Hippocampal formation (tissue), 2 donors: Measurements from ENCODE around the gene ARMC9.

Experiments used
- DNase-seq, 2 donors: peaks; one replicate each; lab custom pipeline; 2025; lab: John Stamatoyannopoulos, UW

The ARMC9 gene

GRCh38 chr2:231201475-231201814 is 3.0 kb downstream of the ARMC9 start:
- DNase-seq = no peak

DNA sequence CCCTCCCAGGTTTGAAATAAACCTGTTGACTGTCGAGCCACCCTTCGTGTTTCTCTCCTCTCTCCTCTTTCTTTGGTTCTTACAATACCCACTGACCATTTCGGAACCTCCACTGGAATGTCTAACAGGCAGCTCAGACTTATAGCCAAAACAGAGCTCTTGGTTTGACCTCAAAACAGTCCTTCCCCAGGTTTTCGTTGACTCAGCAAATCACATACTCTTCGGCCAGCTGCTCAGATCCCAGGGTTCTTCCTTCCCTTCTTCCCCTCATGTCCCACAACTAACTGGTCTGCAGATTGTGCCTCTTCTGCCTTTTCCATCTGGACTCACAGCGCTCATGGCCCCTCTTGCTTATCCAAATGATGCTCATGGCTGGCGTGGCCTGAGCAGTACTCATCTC is 4.7 kb downstream of the ARMC9 start:
- DNase-seq = no peak

DNA sequence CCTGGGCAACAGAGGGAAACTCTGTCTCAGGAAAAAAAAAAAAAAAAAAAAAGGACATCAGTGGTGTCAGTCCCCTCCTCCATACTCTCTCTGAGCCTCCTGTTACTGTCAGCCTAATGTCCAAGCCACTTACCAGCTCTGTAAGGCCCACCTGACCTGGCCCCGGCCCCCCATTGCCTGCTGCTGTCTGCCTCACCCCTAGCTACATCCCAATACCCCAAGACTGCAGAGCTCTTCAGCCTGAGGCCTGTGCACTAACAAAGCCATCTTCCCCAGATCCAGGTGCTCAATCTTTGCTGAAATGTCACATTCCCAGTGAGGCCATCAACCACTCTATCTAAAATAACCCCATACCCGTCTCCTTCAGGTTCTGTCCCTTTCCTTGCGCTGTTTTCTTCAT is 5.7 kb downstream of the ARMC9 start:
- no peak for DNase-seq

DNA sequence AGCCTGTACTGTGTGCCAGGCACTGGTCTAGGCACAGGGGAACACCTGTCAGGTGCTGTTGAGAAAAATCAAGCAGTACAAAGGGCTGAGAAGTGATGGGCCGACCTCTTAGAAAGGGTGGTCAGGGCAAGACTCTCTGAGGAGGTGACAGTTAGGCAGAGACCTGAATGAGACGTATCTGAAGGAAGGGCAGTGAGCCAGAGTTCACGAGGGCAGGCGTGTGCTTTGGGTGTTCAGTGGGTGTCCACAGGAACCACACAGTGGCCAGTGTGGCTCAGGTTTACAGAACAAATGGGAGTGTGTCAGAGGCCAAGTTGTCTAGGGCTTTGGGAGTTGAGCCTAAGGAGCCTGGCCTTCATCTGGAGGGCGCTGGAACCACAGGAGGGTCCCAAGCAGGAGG is 6.2 kb downstream of the ARMC9 start:
- no peak for DNase-seq

DNA sequence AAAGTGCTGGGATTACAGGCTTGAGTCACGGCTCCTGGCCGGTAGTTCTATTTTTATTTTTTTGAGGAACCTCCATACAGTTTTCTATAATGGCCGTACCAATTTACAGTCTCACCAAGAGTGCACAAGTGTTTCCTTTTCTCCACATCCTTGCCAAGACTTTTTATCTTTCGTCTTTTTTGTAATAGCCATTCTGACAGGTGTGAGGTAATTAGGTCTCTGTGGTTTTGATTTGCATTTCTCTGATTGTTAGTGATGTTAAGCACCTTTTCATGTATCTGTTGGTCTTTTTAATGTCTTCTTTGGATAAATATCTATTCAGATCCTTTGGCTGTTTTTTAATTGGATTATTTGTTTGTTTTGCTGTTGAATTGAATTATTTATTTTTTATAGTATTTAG is 9.3 kb downstream of the ARMC9 start:
- DNase-seq = no peak

DNA sequence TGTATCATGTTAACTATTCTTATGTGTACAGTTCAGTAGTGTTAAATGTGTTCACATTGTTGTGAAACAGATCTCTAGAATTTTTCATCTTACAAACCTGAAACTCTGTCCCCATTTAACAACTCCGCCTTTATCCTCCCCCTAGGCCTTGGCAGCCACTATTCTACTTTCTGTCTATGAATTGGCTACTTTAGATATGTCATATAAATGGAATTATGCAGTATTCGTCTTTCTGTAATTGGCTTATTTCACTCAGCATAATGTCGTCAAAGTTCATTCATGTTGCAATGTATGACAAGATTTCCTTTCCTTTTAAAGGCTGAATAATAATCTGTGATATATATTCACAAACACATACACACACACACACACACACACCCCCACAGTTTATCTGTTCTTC is 12.4 kb downstream of the ARMC9 start:
- no peak for DNase-seq

DNA sequence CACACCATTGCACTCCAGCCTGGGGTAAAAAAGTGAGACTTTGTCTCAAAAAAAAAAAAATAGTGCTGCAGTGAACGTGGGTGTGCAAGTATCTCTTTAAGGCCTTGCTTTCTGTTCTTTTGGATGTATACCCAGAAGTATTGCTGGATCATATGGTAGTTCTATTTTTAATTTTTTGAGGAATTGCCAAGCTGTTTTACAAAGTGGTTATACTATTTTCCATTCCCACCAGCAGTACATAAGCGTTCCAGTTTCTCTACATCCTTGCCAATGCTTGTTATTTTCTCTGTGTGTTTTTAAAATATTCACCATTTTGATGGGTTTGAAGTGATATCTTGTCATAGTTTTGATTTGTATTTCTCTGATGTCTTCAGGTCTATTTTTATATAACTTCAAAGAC is 13.1 kb downstream of the ARMC9 start:
- DNase-seq = no peak

DNA sequence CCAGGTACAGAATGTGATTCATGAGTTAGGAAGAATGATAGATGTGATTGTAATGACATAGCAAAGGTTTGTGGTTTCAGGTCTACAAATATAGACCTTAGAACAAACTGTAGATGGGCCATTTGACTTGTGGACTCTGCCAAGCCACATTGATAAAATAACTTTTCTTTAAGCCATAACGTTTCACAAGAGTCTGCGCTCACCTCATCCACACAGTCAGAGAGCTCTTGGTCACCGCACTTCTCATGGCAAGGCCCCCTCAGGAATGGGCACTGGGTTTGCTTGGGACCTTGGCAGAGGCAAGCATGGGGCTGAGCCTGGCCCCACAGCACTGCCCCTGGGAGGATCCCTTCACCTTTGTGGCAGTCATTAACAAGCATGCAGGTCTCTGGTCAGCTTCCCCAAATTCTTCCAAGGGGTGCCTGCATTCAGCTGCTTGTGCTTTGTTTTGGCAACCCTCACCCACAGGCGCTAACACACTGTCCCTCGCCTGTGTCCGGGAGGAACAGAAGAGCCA is 14.0 kb downstream of the ARMC9 start:
- DNase-seq = no peak

- DNase-seq = no peak
Observed at GRCh38 chr2:231213931-231214642, 15.7 kb downstream of the ARMC9 start.

GRCh38 chr2:231218366-231218765 is 19.9 kb downstream of the ARMC9 start:
- no peak for DNase-seq

GRCh38 chr2:231219289-231219688 is 20.9 kb downstream of the ARMC9 start:
- no peak for DNase-seq

DNA sequence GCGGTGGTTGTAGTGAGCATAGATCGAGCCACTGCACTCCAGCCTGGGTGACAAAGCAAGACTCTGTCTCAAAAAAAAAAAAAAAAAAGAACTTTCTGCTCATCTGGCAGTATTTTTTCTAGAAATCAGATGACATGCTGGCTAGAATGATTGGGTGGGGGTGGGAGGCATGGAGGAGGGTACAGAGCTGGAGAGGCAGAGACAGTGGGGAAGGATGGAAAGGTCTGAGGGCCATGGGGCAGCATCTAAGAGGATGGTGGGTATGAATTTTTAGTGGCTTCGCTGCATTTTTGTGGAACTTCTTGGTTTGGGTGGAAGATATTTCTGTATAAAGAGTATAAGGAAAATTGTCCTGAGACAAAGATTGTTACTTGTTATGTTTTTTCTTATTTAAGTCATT is 23.3 kb downstream of the ARMC9 start:
- no peak for DNase-seq

DNA sequence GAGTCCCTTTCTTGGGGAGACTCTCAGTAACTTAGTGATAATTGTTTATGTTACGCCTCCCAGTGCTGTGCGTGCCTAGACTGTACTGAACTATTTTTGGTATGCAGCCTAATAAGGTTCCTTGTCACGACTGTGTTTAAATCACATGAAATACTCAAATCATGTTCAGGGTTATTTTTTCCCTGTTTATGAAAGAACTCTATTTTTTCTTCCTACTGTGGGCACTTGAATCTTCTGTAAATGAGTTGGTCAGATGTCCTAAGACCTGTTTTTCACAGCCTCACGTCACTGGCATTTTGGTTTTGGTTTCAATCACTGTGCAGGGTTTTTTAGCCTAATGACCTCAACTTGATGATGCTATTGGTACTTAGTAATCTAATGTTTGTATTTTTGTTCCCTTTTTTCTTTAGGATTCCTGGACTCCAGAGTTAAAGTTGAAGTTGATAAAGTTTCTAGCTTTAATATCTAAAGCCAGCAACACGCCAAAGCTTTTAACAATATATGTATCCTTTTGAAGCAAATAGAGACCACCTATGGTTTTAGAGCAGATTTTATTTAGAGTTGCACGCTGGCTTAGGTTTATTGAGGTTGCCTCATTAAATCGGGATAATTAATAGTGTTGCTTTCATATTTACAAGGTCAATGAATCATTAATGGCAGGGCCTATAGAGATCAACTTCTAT is 24.0 kb downstream of the ARMC9 start:
- DNase-seq = no peak

- no peak for DNase-seq
Observed at GRCh38 chr2:231223001-231223375, 24.6 kb downstream of the ARMC9 start.

DNA sequence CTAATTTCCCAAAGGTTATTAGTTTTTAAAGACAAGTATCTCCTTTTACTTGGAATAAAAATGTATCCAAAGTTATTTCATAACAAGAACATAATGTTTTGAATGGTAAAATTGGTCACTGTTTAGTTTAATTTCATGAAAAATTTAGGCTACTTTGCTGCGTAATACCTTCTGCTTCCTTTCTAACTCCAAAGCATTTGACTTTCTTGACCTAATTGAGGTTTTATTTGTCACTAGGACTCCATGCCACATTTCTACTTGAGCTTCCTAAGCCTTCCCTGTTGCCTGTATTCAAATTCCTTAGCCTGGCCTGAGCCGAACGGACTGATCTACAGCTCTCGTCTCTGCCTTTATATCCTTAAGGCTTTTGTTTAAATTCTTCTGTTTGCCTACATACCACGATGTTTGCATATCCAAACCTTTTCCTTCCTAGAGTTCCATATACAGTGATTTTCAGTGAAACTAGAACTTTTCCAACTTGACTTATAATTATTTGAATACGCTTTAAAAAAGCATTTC is 25.1 kb downstream of the ARMC9 start:
- no peak for DNase-seq

DNA sequence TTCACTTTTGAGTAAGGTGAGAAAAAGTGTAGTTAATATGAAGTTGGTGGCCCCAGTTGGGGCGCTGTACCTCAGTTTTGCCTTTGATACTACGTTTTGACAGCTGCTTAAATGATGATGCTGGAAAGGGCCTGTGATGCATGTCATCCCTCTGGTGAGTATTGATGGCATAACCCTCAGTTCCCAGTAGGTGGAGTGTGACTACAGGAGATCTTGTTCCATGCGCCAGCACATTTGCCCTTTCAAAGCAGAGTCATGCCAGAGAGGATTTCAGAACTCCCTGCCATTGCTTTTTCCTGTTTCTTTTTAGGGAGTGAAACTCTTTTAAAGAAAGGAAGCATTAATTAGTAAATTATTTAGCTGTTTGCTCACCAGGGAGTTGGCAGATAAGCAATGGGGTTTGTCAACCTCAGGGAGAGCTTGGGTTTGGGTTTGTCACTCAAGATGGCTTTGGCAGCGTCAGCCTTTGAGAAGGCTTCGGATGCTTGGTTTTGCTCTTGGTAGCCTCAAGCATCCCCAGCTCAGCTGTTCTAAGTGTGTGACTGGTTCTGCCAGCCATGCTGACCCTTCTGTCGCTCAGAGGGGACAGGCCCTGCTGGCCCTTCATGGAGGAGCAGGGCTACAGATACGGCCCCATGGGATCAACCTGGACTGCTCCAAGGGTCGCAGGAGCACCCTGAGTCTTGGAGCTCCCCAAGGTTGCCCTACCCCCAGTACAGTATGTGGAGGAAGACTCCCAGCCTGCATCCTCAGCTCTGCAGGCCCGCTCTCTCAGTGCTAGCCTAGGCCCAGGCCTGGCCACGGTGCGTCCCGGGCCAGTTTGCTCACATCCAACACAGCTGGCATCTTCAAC is 29.1 kb downstream of the ARMC9 start:
- peak; percentile 48 to 93 for DNase-seq

DNA sequence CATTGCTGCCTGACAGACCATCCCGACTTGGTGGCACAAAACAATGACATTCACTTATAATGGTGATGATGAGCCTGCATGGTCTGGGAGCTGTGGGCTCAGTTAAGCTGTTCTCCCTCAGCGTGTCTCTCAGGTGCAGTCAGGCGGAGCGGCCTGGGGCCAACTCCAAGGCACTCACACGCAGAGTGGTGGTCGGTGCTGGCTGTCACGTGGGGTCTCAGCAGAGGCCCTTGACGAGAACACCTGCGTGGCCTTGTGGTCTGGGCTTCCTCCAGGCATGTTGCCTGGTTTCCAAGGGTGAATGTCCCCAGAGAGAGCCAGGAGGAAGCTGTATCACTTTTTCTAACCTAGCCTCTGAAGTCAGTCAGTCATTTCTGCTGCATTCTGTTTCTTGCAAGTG is 29.8 kb downstream of the ARMC9 start:
- no peak for DNase-seq

- no peak for DNase-seq
Observed at GRCh38 chr2:231228974-231229529, 30.6 kb downstream of the ARMC9 start.

DNA sequence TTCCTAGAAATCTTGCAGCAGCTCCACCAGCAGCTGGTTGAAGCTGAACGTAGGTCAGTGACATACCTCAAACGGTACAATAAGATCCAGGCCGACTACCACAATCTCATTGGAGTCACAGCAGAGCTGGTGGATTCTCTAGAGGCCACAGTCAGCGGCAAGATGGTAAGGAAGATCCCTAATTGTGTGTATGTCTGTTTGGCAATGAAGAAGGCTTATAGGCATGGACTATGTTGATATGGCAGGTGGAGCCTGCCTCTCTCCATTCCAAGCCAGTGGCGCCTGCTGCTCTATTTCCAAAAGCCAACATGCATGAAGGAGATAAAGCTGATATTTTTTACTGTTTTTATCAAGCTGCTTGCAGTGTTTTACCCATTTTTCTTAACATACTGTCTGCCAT is 36.8 kb downstream of the ARMC9 start:
- no peak for DNase-seq

DNA sequence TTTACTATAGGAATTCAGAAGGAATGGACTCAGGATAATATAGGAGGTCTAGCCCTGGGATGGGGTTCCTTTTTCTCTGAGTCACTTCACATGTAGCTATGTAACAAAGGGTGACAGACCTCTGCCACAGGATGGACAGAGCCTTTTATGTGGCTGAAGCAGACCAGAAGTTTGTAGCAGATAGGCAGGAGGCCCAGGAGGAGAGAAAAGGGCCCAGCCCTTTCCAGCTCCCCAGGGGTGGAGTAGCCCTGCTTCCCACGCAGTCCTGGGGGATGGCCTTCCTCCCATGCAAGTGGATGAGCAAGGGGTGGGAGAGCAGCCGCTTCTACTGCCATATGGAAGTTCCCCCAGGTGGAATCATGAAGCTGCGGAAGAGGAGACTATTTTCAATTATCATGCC is 40.3 kb downstream of the ARMC9 start:
- DNase-seq = no peak

GRCh38 chr2:231239751-231240150 is 41.3 kb downstream of the ARMC9 start:
- DNase-seq = no peak
